SK-MEL-5 (cell line): ENCODE measurements around the gene VSTM2B. TPM values are rescaled to one million over a fixed set of nuclear protein-coding genes. Genes with fewer than 3 reads are reported as not detected.
"Not testable (repeated sequence)": the region's sequence is repeated elsewhere in the genome, so short reads cannot be mapped to it uniquely, and the experiment has no call there.

Experiments
- DNase-seq: peaks from one replicate; pipeline ENCODE4 v3.0.0-alpha.2; 2016; ENCODE audit warnings: low read depth, low spot score
- in situ Hi-C: cut with HindIII; loops from 2 replicates; pipeline ENCODE4 v1.10.0; 2016; ENCODE audit warnings: low sequenced_read_pairs, high pct_unique_total_duplicates, low pct_unique_long_range_greater_than_20kb
- total RNA-seq: library from RNA; depleted of rRNA; stranded (reverse); fragments of >200 nt; shearing (Covaris generic); gene quantifications from 2 replicates; pipeline ENCODE4 v1.2.3, GENCODE V29; 2014

Gene VSTM2B
- total RNA-seq, 1 experiment from 2014 or later = not detected

DNA sequence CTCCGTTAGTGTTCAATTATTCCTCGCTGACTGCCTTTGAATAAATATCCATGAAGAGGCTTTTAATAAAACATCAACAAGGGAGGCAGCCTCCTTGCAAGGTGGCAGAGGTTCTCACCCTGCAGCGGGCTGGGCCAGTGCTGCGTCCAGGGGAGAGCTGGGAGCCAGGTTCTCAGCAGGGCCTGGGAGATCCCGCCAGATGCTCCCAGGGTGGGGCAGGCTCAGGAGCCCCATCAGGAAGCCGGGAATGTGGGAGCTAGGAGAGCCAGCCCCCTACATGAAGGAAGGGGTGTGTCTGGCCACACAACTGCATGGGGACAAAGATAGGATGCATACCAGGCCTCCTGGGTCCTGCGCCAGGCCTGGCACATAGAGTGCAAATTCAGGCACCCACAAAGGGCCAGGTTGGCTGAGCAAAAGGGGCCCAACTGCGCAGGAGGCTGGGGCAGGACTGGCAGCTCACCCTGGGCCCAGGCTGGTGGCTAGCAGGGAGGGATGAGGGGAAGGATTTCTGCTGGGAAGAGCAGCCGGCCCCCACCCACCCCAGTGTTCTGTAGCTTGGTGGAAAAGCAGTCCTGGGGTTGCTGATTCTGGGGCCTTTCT, 22.8 kb downstream of the VSTM2B start:
- in situ Hi-C loops = no loop called here

DNA sequence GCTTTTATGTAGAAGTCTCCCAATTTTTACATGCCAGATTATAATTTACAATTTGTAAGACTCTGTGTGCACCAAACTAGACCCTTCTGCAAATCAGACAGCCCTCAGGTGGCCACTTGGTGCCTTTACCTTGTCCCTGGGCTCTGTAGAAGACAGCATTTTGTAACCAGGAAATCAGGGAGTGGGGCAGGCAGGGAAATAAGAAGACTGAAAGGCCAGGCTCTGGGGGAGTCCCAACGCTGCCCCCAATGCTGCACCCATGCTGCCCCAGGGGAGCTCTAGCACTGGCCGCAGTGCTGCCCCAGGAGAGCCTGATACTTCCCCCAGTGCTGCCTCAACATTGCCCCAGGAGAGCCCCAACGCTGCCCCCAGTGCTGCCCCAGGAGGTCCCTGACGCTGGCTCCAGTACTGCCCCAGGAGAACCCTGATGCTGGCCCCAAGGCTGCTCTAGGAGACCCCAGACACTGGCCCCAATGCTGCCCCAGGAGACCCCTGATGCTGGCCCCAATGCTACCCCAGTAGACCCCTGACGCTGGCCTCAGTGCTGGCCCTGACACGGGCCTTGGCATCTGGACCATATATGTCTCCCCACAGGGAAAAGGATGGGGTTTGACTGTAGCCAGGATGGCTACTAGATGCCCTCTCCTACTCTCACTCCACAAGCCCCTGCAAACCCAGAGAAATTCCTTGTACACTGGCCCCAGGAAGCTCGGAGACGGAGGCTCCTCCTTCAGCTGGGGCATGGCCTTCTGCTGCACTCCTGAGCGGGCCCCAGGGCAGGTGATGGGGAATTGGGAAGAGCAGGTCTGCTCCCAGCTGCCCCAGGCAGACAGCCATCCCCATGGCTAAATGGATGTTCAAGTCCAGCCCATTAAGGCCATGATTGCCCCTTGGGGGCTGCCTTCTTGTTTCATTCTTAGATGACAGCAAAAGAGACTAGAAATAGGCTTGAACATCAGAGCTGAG, 23.6 kb downstream of the VSTM2B start:
- DNase-seq = no peak
- in situ Hi-C loops = no loop called here

More for the DNA sequence above, 22.8 kb downstream of the VSTM2B start:
- no peak for DNase-seq

DNA sequence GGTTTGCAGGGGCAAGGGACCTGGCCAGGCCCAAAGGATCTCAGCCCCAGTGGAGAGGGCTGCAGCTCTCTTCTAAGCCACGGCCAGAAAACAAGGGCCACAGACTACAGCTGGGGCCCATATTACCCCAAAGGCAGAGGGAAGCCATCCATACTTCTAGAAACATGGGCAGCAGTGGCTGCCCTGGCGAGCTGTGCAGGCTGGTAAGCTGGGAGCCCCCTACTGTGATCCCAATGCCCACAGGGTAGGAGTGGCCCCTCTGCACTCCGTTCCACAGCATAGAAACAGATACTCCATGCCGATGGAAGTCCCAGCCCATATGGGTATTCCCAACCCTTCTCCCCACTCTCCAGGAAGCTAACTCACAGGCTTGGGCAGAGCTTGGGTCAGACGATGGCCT, 25.1 kb downstream of the VSTM2B start:
- no peak for DNase-seq
- in situ Hi-C loops = no loop called here

DNA sequence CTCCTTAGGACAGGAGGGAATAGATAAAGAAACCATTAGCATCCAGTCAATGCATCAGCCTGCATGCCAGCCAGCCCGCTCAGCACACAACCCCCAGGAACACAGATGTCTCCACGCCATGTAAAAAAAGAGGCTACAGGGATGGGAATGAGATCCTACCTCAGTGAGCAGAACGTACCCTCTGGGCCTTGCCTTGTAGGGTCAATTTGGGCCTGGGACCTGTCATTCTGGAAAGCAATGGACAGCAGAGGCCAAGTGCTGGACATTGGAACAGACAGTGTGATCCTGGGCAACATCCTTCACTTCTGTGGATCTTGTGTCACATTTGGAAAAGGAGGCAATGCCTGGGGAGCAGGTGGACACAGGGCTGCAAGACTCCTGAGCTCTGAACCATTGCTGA, 26.0 kb downstream of the VSTM2B start:
- in situ Hi-C loops = no loop called here
- no peak for DNase-seq

DNA sequence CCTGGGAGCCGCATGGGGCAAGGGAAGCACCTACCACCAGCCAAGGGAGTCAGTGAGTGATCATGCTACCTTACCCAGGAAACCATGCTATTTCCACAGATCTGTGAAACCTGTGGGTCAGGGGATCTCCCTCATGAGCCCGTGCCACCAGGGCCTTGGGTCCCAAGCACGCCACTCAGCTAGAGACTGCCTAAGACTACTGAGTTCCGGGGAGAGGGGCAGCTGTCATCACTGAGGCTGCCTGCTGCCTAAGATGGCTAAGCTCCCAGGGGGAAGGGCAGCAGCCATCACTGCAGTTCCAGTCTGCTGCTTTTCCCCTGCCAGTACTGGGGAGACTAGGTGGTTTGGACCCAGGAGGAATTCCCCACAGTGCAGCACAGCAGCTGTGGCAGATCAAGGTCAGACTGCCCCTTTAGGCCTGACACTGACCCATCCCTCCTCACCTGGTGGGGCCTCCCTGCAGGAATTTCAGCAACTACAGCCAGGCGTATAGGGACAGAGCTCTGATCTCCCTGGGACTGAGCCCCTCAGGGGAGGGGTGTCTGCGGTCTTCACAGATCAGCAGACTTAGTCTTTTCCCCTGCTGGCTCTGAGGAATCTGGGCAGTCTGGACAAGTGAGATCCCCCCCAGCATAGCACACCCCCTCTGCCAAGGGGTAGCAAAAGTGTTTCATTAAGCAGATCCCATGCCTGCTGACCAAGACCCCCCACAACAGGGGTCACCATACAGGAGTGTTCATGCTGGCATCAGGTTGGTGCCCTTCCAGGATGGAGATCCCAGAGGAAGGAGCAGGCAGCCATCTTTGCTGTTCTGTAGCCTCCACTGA, 26.9 kb downstream of the VSTM2B start:
- no peak for DNase-seq

DNA sequence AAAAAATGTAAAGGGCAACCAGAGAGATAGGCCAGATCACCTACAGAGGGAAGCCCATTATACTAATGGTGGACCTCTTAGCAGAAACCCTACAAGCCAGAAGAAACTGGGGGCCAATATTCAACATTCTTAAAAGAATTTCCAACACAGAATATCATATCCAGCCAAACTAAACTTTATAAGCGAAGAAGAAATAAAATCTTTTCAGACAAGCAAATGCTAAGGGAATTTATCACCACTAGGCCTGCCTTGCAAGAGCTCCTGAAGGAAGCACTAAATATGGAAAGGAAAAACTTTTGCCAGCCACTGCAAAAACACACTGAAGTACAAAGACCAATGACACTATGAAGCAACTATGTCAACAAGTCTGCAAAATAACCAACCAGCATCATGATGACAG, 28.4 kb downstream of the VSTM2B start:
- in situ Hi-C loops = no loop called here
- DNase-seq = no peak

More for the DNA sequence above, 26.9 kb downstream of the VSTM2B start:
- in situ Hi-C loops = no loop called here

DNA sequence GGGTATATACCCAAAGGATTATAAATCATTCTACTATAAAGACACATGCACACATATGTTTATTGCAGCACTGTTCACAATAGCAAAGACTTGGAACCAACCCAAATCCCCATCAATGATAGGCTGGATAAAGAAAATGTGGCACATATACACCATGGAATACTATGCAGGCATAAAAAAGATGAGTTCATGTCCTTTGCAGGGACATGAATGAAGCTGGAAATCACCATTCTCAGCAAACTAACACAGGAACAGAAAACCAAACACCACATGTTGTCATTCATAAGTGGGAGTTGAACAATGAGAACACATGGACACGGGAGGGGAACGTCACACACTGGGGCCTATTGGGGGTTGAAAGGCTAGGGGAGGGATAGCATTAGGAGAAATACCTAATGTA, 33.3 kb downstream of the VSTM2B start:
- in situ Hi-C loops = not testable (repeated sequence)

DNA sequence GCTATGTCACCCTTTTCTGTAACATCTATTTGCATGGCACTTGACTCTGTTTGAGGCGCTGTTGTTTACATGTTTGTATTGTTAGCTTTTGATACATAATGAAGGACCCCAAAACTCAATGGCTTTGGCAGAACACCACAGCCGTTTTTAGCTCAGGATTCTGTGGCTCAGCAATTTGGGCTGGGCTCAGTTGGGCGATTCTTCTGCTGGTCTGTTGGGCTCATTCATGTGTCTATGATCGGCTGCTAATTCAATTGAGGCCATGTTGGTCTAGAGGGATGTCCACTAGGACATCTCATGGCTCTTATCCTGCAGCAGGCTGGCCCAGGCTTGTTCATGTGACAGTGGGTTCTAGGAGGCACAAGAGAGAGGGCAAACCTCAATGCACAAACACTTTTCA, 33.9 kb downstream of the VSTM2B start:
- in situ Hi-C loops = no loop called here
- DNase-seq = no peak

More for the DNA sequence above, 33.3 kb downstream of the VSTM2B start:
- DNase-seq = not testable (repeated sequence)

DNA sequence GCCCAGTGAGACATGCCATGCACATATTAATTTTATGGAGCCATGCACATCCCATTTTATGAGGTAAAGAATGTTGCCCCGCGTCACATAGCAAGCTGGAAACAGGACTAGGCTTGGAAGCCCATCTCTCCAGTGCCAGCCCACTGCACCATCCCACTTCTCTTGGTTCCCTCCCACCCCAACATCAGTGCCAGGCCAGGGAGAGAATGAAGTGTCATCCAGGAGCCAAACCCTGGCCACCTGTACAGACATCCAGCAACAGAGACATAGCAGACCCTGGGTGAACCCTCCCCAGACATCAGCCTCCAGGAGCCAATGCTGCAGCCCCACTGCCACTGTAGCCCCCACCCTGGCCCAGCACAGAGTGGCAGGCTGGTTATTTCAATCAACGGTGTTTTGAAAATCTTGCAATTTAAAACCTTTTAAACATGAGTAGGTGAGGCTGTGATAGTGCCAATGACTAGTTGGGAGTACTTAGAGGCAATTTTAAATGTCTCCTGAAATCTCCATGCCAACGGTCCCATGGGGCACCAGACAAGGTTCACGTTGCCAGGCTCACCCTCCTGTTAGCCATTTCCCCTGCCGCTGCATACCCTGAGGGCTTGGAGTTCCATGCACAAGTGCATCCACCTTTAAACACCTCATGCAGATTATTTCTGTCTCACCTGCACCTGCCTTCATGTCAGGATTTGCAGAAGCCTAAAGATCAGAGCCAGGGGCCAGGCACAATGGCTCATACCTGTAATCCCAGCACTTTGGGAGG, 34.7 kb downstream of the VSTM2B start:
- DNase-seq = no peak
- in situ Hi-C loops = no loop called here

DNA sequence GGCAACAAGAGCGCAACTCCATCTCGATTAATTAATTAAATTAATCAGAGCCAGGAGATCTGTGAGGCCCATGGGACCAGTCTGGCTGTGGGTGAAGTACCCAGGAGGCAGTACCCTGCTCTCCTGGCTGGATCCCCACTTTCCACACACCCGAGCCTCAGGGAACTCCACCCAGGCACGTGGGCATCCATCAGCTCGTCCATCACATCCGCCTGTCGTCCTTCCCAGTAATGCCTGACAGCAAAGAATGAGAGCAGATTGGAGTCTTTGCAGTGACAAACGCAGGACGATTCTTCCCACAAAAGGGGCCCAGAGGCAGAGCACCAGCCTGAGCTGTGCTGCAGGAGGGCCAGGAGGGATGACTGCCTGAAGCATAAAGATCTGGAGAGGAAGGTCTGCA, 35.8 kb downstream of the VSTM2B start:
- in situ Hi-C loops = no loop called here
- no peak for DNase-seq

DNA sequence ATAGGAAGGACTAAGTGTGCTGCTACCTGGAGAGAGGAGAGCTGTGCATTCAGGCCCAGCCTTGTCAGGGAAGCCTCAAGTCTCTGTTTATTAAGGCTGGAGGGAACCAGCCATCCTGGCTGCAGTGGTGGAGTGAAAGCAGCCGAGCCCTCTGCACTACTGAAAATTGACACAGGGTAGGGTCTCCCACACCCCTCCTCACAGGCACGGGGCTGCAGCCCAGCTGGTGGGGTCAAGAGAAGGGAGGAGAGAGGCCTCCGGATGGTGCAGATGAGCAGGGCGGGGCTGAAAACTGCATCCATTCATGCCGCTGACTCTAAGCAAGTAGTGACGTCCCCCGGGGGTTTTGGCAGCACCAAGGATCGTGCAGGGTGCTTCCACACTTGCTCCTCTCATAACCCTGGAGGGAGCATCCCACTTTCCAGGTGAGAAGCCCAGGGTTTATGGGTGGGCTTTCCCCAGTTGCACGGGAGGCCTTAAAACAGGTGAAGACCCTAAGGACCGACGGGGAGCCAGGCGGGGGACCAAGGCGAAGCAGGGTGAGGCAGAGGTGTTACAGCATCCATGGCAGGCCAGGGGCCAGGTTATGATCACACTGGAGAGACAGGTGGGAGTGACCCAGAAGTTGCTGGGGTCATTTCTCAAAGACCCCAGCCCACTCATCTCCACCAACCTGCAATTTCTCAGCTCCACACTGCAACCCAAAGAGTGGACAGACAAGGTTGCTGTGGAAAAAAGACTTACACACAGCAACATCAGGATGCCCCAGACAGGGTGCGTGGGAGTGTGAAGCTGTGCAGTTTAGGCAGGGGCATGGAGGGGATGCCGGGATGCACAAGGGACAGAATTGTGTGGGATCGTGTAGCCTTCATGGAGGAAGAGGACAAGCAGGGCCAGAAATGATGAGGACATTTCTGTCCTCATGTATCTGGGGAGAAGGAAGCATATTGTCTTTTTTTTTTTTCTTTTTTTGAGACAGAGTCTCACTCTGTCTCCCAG, 36.8 kb downstream of the VSTM2B start:
- in situ Hi-C loops = no loop called here
- no peak for DNase-seq

DNA sequence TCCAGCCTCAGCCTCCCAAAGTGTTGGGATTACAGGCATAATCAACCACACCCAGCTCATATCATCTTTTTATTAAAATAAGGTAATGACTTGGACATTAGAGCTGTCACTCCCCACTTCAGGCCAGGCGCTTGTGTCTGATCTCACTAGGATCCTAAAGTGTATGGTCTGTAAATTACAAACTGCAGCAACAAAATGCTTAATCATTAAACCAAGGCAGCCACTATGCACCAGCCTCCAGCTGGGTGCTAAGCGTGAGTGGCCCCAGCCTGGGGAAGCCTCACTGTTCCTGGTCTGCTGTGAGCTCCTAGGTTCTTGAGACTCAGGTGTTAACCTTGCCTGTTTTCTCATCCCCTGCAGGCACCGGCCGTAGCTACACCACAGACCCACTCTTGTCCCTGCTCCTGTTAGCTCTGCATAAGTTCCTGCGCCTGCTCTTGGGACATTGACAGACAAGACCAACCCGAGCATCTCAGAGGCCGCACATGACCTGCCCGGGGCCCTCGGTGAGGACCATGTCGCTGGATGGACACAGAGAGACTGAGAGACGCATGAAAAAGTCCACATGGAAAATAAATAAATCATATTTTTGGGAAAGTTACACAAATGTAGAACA, 37.8 kb downstream of the VSTM2B start:
- in situ Hi-C loops = no loop called here
- no peak for DNase-seq

DNA sequence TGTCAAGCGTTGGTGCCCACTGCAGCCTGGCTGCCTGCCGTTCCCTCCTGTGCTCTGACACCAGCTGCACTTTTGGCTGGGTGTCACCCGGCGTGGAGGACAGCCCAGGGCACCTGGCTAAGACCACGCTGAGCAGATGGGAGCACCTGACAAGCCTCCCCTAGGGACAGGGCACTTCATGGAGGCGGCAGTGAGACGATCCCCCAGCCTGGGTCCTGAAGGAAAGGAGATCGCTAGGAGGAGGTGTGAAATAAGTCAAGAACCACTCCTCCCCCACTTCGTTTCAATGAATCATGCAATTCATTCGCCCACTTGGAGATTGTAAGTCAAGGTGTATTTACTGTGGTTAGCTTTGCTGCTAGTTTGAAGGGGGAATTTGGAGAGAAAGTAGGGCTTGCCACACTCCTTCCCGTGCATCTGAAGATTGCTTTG, 38.8 kb downstream of the VSTM2B start:
- in situ Hi-C loops = no loop called here
- DNase-seq = no peak

DNA sequence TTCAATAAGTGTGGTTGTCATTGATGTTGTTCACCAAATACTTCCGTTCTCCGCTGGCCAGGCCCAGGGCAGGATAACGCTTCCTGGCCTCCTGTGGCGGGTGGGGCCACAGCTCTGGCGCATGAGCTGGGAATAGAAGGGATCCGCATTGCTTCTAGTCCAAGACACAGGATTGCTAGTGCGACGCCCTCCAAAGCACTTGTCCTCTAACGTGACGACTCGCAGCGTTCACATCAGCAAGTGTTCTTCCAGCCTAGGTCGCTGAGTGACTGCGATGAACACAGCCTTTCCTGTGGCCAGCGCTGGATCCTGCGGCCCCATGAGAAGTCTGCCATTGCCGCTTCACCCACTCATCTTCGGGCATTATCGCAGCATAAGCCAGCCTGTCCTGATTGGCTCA, 39.4 kb downstream of the VSTM2B start:
- in situ Hi-C loops = no loop called here
- DNase-seq = no peak

DNA sequence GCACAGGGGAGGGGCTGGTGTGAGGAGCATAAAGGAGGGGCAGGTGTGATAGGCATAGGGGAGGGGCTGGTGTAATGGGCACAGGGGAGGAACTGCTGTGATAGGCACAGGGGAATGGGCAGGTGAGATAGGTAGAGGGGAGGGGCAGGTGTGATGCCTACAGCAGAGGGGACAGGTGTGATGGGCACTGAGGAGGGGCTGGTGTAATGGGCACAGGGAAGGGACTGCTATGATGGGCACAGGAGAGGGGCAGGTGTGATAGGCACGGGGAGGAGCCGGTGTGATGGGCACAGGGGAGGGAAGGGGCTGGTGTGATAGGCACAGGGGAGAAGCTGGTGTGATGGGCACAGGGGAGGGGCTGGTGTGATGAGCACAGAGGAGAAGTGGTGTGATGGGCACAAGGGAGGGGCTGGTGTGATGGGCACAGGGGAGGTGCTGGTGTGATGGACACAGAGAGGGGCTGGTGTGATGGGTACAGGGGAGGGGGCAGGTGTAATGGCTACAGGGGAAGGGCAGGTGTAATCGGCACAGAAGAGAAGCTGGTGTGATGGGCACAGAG, 40.8 kb downstream of the VSTM2B start:
- no peak for DNase-seq
- in situ Hi-C loops = no loop called here
